ENCODE data around the gene CHML.

CHML gene

DNA sequence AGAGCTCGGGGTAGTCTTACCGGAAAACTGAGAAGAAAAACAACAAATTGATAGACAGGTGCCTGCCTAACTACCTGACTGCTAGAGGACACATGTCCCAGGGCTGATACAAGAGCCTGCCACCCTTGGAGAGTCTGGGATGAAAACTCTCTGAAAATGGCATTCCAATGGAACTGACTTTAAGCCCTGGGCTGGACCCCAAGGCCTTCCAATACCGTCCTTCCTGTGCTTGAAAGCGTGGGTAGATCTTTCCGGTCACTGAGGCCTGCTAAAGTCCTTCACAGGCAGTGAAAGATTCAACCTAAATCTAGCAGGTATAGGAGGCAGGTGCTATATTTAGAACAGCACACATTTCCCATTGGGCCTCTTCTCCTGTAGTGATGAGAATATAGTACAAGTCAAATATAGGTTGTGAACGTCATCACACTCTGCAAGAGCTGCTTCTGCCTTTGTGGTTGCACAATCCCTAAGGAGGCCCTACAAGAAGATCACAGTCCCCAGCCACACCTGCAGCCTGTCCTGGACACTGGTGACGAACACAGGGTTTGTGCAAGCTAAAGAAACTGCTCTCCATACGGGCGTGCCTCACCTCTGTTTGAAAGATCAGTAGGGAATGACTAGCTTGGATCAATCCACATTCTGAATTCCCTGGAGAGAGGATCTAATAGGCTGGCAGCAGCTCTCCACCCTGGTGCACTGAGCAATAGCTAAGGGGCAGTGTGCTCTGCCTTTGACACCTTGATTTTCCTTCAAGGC is 876 bp upstream of the CHML start:
- Histone ChIP-seq H3K9me3 (ENCODE audit: low read length) (no peaks in the 10 kb centered on the region), H3K4me2 (ENCODE audit: low read length) (peak overlapping the region; percentile 70), H3K4me1 (ENCODE audit: insufficient read depth, low read length, severe bottlenecking) (peaks cover 21% of the 10 kb centered on the region), H3K9ac (ENCODE audit: low read length) (peak overlapping the region; percentile 39; the same call in 1 of the 2 replicates), H3K4me3 (ENCODE audit: low read depth, low read length, poor library complexity, severe bottlenecking) (peak overlapping the region; percentile 94), H3K79me2 (ENCODE audit: insufficient read depth, low read length) (no peaks in the 10 kb centered on the region), H3K27me3 (ENCODE audit: insufficient read depth, low read length) (no peaks in the 10 kb centered on the region), H3K27ac (ENCODE audit: low read depth, low read length, poor library complexity, severe bottlenecking) (no peak overlapping the region), H2AFZ (ENCODE audit: low read length) (peak overlapping the region; percentile 89), H3K36me3 (ENCODE audit: insufficient read depth, low read length) (no peaks in the 10 kb centered on the region; the same call in 1 of the 2 replicates), H3F3A (ENCODE audit: insufficient read depth, low read length) (no peaks in the 10 kb centered on the region), H4K20me1 (ENCODE audit: insufficient read depth, low read length) (no peaks in the 10 kb centered on the region), H3K9me2 (ENCODE audit: low read depth, low read length) (no peaks in the 10 kb centered on the region)
- TF ChIP-seq, protein P1, sequence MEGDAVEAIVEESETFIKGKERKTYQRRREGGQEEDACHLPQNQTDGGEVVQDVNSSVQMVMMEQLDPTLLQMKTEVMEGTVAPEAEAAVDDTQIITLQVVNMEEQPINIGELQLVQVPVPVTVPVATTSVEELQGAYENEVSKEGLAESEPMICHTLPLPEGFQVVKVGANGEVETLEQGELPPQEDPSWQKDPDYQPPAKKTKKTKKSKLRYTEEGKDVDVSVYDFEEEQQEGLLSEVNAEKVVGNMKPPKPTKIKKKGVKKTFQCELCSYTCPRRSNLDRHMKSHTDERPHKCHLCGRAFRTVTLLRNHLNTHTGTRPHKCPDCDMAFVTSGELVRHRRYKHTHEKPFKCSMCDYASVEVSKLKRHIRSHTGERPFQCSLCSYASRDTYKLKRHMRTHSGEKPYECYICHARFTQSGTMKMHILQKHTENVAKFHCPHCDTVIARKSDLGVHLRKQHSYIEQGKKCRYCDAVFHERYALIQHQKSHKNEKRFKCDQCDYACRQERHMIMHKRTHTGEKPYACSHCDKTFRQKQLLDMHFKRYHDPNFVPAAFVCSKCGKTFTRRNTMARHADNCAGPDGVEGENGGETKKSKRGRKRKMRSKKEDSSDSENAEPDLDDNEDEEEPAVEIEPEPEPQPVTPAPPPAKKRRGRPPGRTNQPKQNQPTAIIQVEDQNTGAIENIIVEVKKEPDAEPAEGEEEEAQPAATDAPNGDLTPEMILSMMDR (IDR thresholded peaks at IDR 0.05; ENCODE audit: low read length), result no peak
- TF ChIP-seq EZH2 (IDR thresholded peaks at IDR 0.05; ENCODE audit: borderline replicate concordance, low read length), result no peak

DNA sequence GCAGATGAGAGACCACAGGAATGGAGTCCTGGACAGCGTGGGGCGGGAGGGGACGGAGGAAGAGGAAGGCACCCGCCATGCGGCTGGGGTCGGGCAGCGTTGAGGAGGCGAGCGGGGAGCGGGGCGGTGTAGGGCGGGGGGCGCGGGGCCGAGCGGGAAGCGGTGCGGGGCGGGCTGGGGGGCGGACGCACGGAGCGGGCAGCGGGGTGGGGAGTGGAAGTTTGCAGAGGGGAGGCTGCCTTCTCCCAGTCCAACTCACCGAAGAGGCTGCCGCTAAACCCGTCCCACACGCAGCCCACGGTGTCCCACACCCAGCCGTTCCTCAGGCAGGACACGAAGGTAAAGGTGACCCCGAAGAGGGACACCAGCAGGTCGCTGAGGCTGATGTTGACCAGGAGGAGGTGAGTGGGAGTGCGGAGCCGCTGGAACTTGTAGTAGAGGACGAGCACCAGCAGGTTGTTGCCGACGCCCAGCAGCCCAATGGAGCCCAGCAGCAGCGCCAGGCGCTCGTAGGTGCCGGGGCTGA is 483 bp downstream of the CHML start:
- no peaks in the 10 kb centered on the region for H3K79me2 ChIP-seq (ENCODE audit: insufficient read depth, low read length)
- no peaks in the 10 kb centered on the region for H3F3A ChIP-seq (ENCODE audit: insufficient read depth, low read length)
- peaks cover 5% of the 10 kb centered on the region; the same call in 1 of the 2 replicates for H3K36me3 ChIP-seq (ENCODE audit: insufficient read depth, low read length)
- H3K27me3 ChIP-seq (ENCODE audit: insufficient read depth, low read length), result no peaks in the 10 kb centered on the region
- H3K9me2 ChIP-seq (ENCODE audit: low read depth, low read length), result no peaks in the 10 kb centered on the region
- peak overlapping the region; percentile 94 for H3K4me3 ChIP-seq (ENCODE audit: low read depth, low read length, poor library complexity, severe bottlenecking)
- H4K20me1 ChIP-seq (ENCODE audit: insufficient read depth, low read length), result no peaks in the 10 kb centered on the region
- peaks cover 28% of the 10 kb centered on the region for H3K4me1 ChIP-seq (ENCODE audit: insufficient read depth, low read length, severe bottlenecking)
- peak overlapping the region; percentile 83 for H3K9ac ChIP-seq (ENCODE audit: low read length)
- no peak overlapping the region for H2AFZ ChIP-seq (ENCODE audit: low read length)
- peak overlapping the region; percentile 99 for H3K4me2 ChIP-seq (ENCODE audit: low read length)
- H3K27ac ChIP-seq (ENCODE audit: low read depth, low read length, poor library complexity, severe bottlenecking), result no peak overlapping the region
- no peaks in the 10 kb centered on the region for H3K9me3 ChIP-seq (ENCODE audit: low read length)
- no peak for TF ChIP-seq EZH2 (IDR thresholded peaks at IDR 0.05; ENCODE audit: borderline replicate concordance, low read length)
- TF ChIP-seq, protein P1 (IDR thresholded peaks at IDR 0.05; ENCODE audit: low read length), result no peak

DNA sequence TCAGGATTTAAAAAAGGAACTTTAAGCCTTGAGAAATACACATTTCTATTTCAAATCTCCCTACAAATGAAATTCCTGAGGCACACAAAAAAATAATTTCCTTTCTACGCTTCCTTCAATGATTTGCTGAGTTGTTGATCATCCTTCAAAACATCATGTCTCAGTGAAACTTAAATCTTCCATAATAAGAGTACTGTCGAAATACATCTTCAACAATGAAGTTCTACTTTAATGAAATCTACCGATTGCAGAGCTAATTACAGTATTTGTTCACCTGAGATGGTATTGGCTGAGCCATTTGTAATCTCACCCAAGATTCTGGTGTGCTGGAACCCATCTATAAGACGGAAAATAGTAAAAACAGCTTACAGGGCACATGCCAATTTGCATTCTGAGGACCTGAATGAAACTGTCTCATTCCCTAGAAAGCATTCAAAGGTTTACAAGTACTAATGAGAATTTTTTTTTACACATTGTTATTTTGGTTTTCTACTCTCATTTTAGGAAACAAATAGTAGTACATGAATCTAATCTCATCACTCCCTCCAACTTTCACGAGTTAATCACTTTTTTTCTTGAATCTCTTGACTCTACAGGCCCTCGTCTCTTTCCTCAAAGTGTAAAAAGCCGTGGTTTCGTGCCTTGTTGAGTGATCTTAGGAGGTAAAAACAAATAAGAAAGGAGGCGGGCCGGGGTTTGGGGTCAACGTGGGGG is 1.1 kb downstream of the CHML start:
- peak overlapping the region; percentile 94 for H3K4me3 ChIP-seq (ENCODE audit: low read depth, low read length, poor library complexity, severe bottlenecking)
- no peaks in the 10 kb centered on the region for H3K27me3 ChIP-seq (ENCODE audit: insufficient read depth, low read length)
- no peak overlapping the region for H2AFZ ChIP-seq (ENCODE audit: low read length)
- TF ChIP-seq, protein P1 (IDR thresholded peaks at IDR 0.05; ENCODE audit: low read length), result no peak
- TF ChIP-seq EZH2 (IDR thresholded peaks at IDR 0.05; ENCODE audit: borderline replicate concordance, low read length), result no peak
- H3F3A ChIP-seq (ENCODE audit: insufficient read depth, low read length), result no peaks in the 10 kb centered on the region
- peaks cover 28% of the 10 kb centered on the region for H3K4me1 ChIP-seq (ENCODE audit: insufficient read depth, low read length, severe bottlenecking)
- H3K4me2 ChIP-seq (ENCODE audit: low read length), result peak overlapping the region; percentile 99
- no peak overlapping the region for H3K27ac ChIP-seq (ENCODE audit: low read depth, low read length, poor library complexity, severe bottlenecking)
- H3K36me3 ChIP-seq (ENCODE audit: insufficient read depth, low read length), result peaks cover 5% of the 10 kb centered on the region; the same call in 1 of the 2 replicates
- no peaks in the 10 kb centered on the region for H4K20me1 ChIP-seq (ENCODE audit: insufficient read depth, low read length)
- peak overlapping the region; percentile 38; the same call in 1 of the 2 replicates for H3K9ac ChIP-seq (ENCODE audit: low read length)
- H3K9me3 ChIP-seq (ENCODE audit: low read length), result no peaks in the 10 kb centered on the region
- no peaks in the 10 kb centered on the region for H3K79me2 ChIP-seq (ENCODE audit: insufficient read depth, low read length)
- no peaks in the 10 kb centered on the region for H3K9me2 ChIP-seq (ENCODE audit: low read depth, low read length)
